Measurements from ENCODE around the gene NEURL2. TPM values are rescaled to one million over a fixed set of nuclear protein-coding genes. Genes with fewer than 3 reads are reported as not detected.

Gene NEURL2
- total RNA-seq, 4 donors from 2014 or later, result 4.1 to 6.5 (median 5.5) TPM

GRCh38 chr20:45863543-45864470 lies 27.2 kb downstream of the NEURL2 start:
- 83 to 85% methylated on average over 7 of the region's 7 CpGs for WGBS, 2 donors
- H3K27ac ChIP-seq, result no peak overlapping the region
- H3K4me1 ChIP-seq, result peaks cover 0 to 2% (median 0%) of the 10 kb centered on the region in 3 donors
- intact Hi-C loops (cut with DNase I), result no loop called here
- no peak for TF ChIP-seq POLR2A (IDR thresholded peaks at IDR 0.05)
- no peak for TF ChIP-seq CTCF (IDR thresholded peaks at IDR 0.05)
- no peaks in the 10 kb centered on the region for H3K36me3 ChIP-seq
- no peak overlapping the region for H3K4me3 ChIP-seq
- DNase-seq, result no peak
- no peaks in the 10 kb centered on the region for H3K9me3 ChIP-seq
- no peaks in the 10 kb centered on the region for H3K27me3 ChIP-seq

GRCh38 chr20:45861221-45862075 lies 29.6 kb downstream of the NEURL2 start:
- intact Hi-C loops (cut with DNase I), result no loop called here
- H3K9me3 ChIP-seq, result no peaks in the 10 kb centered on the region
- H3K27me3 ChIP-seq, result no peaks in the 10 kb centered on the region
- WGBS, 2 donors, result 91% methylated on average over 7 of the region's 7 CpGs
- no peak overlapping the region for H3K4me3 ChIP-seq
- H3K27ac ChIP-seq, result no peak overlapping the region
- no peak for TF ChIP-seq POLR2A (IDR thresholded peaks at IDR 0.05)
- no peak for TF ChIP-seq CTCF (IDR thresholded peaks at IDR 0.05)
- no peaks in the 10 kb centered on the region for H3K36me3 ChIP-seq
- H3K4me1 ChIP-seq, result peaks cover 8 to 22% (median 13%) of the 10 kb centered on the region in 3 donors
- no peak for DNase-seq

- Histone ChIP-seq H3K4me1 (peaks cover 16 to 30% (median 21%) of the 10 kb centered on the region in 3 donors), H3K9me3 (no peaks in the 10 kb centered on the region), H3K27me3 (no peaks in the 10 kb centered on the region), H3K27ac (no peak overlapping the region), H3K36me3 (no peaks in the 10 kb centered on the region), H3K4me3 (no peak overlapping the region)
- intact Hi-C loops (cut with DNase I), result no loop called here
- TF ChIP-seq CTCF (IDR thresholded peaks at IDR 0.05) (no peak), POLR2A (IDR thresholded peaks at IDR 0.05) (no peak)
- 34 to 48% methylated on average over 7 of the region's 7 CpGs for WGBS, 2 donors
- no peak for DNase-seq
These were observed 30.3 kb downstream of the NEURL2 start for GRCh38 chr20:45860560-45861220.

- H3K27ac ChIP-seq, result no peak overlapping the region
- H3K4me3 ChIP-seq, result no peak overlapping the region
- H3K36me3 ChIP-seq, result peaks cover 0 to 4% (median 0%) of the 10 kb centered on the region in 3 donors
- no peak for DNase-seq
- H3K9me3 ChIP-seq, result no peaks in the 10 kb centered on the region
- 87 to 96% methylated on average over 3 to 5 of the region's 5 CpGs for WGBS, 2 donors
- H3K4me1 ChIP-seq, result peaks cover 24 to 37% (median 26%) of the 10 kb centered on the region in 3 donors
- TF ChIP-seq POLR2A (IDR thresholded peaks at IDR 0.05), result no peak
- no peak for TF ChIP-seq CTCF (IDR thresholded peaks at IDR 0.05)
- no peaks in the 10 kb centered on the region for H3K27me3 ChIP-seq
- intact Hi-C loops (cut with DNase I), result no loop called here
These were observed 31.1 kb downstream of the NEURL2 start for GRCh38 chr20:45859916-45860315.

All from esophagus squamous epithelium (tissue), 5 donors.